Bronchial epithelial cell (primary cell): ENCODE data around the gene PAPSS1. TPM values are rescaled to one million over a fixed set of nuclear protein-coding genes. Genes with fewer than 3 reads are reported as not detected.

ENCODE experiments used
- DNase-seq: peaks from one replicate; pipeline ENCODE4 v3.0.0-alpha.2; 2010; ENCODE audit warnings: low read depth
- FAIRE-seq: peaks from 2 replicates; lab custom pipeline; 2011; peaks lifted over from hg19 to GRCh38; lab: Jason Lieb, UNC
- H3K27me3 ChIP-seq: 2 replicates; pipeline ENCODE4 v1.5.1; 2011; ENCODE audit warnings: low read length; ENCODE audit not compliant: control insufficient read depth, insufficient read depth
- H3K36me3 ChIP-seq: 2 replicates; pipeline ENCODE4 v1.5.1; 2011; ENCODE audit warnings: low read length; ENCODE audit not compliant: control insufficient read depth, insufficient read depth
- H3K4me3 ChIP-seq: 2 replicates; pipeline ENCODE4 v1.5.1; 2011; ENCODE audit warnings: mild to moderate bottlenecking, low read depth, low read length, control low read depth
- total RNA-seq: library from RNA; depleted of rRNA; stranded (reverse); fragments of >200 nt; gene quantifications from 2 replicates; pipeline ENCODE4 v1.2.1, GENCODE V29; 2014
- TF ChIP-seq, protein P1 (sequence below): IDR thresholded peaks from 2 replicates; pipeline ENCODE4 v1.5.1; 2011; ENCODE audit warnings: mild to moderate bottlenecking, moderate library complexity, low read length, control low read depth, inconsistent platforms; ENCODE audit not compliant: insufficient read depth, severe bottlenecking

The PAPSS1 gene
- total RNA-seq, 1 donor from 2014 or later, result 55.8 TPM

DNA sequence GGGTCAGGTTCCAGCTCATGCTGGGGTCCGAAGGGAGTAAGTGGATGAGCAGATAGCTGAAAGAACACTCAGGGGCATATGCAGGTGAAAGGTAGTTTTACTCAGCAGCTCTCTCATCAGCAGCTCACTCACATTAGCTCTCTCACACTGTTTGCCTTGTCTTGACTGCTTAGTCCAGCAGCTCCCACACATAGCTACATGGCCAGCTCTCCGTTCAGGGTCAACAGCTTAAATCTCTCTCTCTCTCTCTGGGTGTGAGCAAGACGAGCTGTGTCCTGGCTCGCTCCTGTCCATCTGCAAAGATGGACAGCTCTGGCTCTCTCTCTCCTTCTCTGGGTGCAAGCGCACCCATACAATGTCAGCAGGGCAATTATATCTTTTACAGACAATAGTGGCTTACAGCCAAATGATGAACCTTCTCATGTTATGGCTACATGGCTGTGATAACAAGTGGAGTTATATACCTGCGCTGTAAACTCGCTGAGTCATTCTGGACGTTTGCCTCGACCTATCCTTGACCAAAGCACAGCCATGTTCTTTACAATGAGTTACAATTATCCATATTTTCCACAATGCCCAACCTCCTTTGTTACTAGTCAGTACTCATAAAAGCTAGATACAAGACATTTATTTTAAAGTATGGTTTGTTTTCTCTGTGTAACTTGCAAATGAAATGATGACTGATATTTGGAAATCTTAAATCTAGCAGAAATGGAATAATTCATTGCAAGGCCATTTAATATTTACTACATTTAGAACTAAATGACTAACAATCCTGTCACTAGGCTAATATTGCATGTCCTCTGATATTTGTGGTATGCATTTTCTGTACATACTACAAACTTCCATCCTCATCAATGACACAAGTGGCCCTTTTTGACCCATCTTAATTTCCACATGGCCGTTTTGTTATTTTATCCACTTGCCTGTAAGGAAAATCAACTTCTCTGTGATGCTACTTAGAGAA lies 9.3 kb downstream of the PAPSS1 start:
- no peaks in the 10 kb centered on the region for H3K36me3 ChIP-seq
- H3K27me3 ChIP-seq, result no peaks in the 10 kb centered on the region
- no peak for DNase-seq
- TF ChIP-seq, protein P1, sequence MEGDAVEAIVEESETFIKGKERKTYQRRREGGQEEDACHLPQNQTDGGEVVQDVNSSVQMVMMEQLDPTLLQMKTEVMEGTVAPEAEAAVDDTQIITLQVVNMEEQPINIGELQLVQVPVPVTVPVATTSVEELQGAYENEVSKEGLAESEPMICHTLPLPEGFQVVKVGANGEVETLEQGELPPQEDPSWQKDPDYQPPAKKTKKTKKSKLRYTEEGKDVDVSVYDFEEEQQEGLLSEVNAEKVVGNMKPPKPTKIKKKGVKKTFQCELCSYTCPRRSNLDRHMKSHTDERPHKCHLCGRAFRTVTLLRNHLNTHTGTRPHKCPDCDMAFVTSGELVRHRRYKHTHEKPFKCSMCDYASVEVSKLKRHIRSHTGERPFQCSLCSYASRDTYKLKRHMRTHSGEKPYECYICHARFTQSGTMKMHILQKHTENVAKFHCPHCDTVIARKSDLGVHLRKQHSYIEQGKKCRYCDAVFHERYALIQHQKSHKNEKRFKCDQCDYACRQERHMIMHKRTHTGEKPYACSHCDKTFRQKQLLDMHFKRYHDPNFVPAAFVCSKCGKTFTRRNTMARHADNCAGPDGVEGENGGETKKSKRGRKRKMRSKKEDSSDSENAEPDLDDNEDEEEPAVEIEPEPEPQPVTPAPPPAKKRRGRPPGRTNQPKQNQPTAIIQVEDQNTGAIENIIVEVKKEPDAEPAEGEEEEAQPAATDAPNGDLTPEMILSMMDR, result no peak
- no peak for FAIRE-seq
- H3K4me3 ChIP-seq, result no peak overlapping the region

DNA sequence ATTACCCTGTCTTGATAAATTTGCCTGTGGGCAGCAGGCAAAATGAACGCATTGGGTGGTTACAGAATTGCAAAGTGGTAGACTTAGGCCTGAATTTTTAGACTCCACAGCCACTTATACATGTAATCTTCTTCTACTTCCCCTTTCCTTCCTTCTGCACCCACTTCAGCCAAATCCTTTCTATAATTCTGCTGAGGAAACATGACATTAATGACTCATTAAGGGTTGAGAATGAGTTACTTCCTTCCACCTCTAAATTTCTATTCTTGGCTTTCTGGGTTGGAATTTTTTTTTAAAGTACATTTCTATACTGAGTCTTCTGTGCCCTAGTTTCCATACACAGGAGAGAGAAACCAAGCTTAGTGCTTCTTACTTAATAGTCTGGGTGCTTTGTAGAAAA lies 10.1 kb downstream of the PAPSS1 start:
- peak; percentile 49 for DNase-seq
- no peak for FAIRE-seq

DNA sequence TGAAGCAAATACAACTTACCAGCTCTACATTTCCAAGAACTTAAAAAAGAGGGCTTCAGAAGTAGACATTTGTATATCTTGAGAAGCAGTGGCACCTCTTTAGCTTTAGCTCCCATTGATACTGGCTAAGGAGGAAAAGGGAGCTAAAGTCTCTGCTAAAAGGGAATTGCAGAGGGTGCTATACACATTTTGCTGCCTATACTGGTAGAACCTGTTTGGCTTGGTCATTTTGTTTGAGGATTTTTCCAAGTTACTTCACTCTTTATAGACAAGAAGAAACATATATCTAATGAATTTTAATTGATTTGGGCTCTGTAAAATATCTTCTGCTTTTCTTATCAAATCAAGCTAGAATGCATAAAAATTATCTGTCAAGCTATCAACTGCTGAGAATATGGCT lies 11.8 kb downstream of the PAPSS1 start:
- TF ChIP-seq, protein P1, result no peak
- DNase-seq (peak; percentile 70), FAIRE-seq (no peak)
- Histone ChIP-seq H3K4me3 (no peak overlapping the region), H3K36me3 (no peaks in the 10 kb centered on the region), H3K27me3 (no peaks in the 10 kb centered on the region)

More for the DNA sequence above, 10.1 kb downstream of the PAPSS1 start:
- Histone ChIP-seq H3K36me3 (no peaks in the 10 kb centered on the region), H3K4me3 (no peak overlapping the region), H3K27me3 (no peaks in the 10 kb centered on the region)
- TF ChIP-seq, protein P1, result no peak

DNA sequence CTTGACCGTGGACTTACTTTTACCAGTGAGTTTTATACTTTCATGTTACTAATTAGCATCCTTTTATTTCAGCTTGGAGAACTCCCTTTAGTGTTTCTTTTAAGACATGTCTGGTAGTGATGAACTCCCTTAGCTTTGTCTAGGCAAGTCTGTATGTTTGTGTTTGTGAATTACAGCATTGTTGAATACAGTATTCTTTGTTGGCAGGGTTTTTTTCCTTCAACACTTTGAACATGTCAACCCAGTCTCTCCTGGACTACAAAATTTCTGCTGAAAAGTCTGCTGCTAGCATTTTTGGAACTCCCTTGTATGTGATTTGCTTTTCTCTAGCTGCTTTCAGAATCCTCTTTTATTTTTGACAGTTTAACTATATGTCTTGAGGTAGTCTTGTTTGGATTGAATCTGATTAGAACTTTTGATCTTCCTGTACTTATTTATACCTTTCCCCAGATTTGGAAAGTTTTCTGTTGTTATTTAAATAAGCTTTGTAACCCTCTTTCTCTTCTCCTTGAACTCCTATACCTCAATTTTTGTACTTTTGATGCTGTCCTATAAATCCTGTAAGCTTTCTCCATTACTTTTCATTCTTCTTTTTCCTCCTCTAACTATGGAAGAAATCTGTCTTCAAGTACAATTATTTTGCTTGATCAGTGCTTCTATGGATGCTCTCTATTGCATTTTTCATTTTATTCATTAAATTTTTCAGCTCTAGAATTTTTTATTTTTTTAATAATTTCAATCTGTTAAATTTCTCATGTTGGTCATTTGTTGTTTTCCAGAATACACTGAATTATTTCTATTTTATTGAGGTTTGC lies 14.1 kb downstream of the PAPSS1 start:
- H3K4me3 ChIP-seq, result no peak overlapping the region
- H3K27me3 ChIP-seq, result no peaks in the 10 kb centered on the region
- DNase-seq (no peak), FAIRE-seq (no peak)
- TF ChIP-seq, protein P1, result no peak
- peaks cover 2% of the 10 kb centered on the region for H3K36me3 ChIP-seq

DNA sequence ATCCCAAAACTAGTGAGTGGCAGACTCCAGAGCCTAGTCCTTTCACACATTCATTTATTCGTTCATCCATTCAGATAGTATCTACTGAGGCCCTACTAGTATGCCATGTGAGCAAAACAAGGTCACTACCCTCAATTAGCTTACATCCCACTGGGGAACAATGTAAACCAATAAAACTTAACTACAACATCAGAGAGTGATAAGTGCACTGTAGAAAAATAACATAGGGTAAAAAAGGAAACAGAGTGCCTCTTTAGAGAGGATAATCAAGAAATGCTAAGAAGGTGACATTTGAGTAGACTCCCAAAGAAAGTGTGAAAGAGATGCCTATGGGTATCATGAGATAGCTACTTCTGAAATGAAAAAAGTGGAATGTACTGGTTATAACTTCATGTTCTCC lies 18.5 kb downstream of the PAPSS1 start:
- H3K36me3 ChIP-seq, result peaks cover 4% of the 10 kb centered on the region

More for the DNA sequence above, 18.5 kb downstream of the PAPSS1 start:
- Histone ChIP-seq H3K4me3 (no peak overlapping the region), H3K27me3 (no peaks in the 10 kb centered on the region)
- FAIRE-seq, result no peak
- TF ChIP-seq, protein P1, result no peak
- no peak for DNase-seq
